Aorta (tissue), 5 donors: ENCODE data around the gene GDPD3. TPM values are rescaled to one million over a fixed set of nuclear protein-coding genes. Genes with fewer than 3 reads are reported as not detected.

Experiments used
- ATAC-seq: fragments of 200-7000 bp; cut with Tn5 transposase; one replicate; pipeline ENCODE4 v1.9.1; 2022; ENCODE audit warnings: moderate library complexity; ENCODE audit not compliant: low FRiP score
- DNase-seq, 2 donors: peaks; one replicate each; pipeline ENCODE4 v3.0.0-alpha.2; 2020
- H3K27ac ChIP-seq, 2 donors: one replicate each; pipeline ENCODE4 v1.5.1; 2013; ENCODE audit warnings: low read length in 2 of 2, mild to moderate bottlenecking in 2 of 2, moderate library complexity in 2 of 2, control low read depth in 1 of 2, inconsistent platforms in 1 of 2, low read depth in 1 of 2
- H3K27me3 ChIP-seq, 2 donors: one replicate each; pipeline ENCODE4 v1.6.1; 2013; ENCODE audit warnings: control low read depth in 1 of 2, low read length in 1 of 2, mild to moderate bottlenecking in 1 of 2, moderate library complexity in 1 of 2; ENCODE audit not compliant: insufficient read depth in 2 of 2, control insufficient read depth in 1 of 2
- H3K36me3 ChIP-seq, 2 donors: one replicate each; pipeline ENCODE4 v1.6.1; 2013; ENCODE audit warnings: control low read depth in 1 of 2, low read length in 1 of 2, mild to moderate bottlenecking in 1 of 2; ENCODE audit not compliant: insufficient read depth in 2 of 2, control insufficient read depth in 1 of 2
- H3K4me1 ChIP-seq, 2 donors: one replicate each; pipeline ENCODE4 v1.6.1; 2013; ENCODE audit warnings: low read length in 2 of 2, control low read depth in 1 of 2, mild to moderate bottlenecking in 1 of 2, moderate library complexity in 1 of 2; ENCODE audit not compliant: insufficient read depth in 2 of 2, control insufficient read depth in 1 of 2
- H3K4me3 ChIP-seq, 2 donors: one replicate each; pipeline ENCODE4 v1.5.1; 2013; ENCODE audit warnings: low read length in 2 of 2, control low read depth in 1 of 2, mild to moderate bottlenecking in 1 of 2
- H3K9me3 ChIP-seq: one replicate; pipeline ENCODE4 v1.6.1; 2013; ENCODE audit warnings: mild to moderate bottlenecking, low read length; ENCODE audit not compliant: control insufficient read depth
- whole genome bisulfite sequencing, 2 donors: extraction: QIAGEN DNeasy Blood & Tissue Kit; methylation state at CpG; one replicate each; pipeline ENCODE4 v1.1.7; 2013; 5-methylcytosine and 5-hydroxymethylcytosine counted together
- intact Hi-C, 2 donors: fragments of 100-400 bp; cut with DNase I; formaldehyde crosslinking; loops; one replicate each; pipeline versions ENCODE4 v1.14.2 to v1.15.0; 2022
- long read RNA-seq, 2 donors: library from polyadenylated mRNA; unstranded; transcript quantifications; one replicate each; pipeline ENCODE4 v2.0.0, GENCODE V29; 2020 to 2021
- polyA plus RNA-seq, 2 donors: library from polyadenylated mRNA; stranded (reverse); fragments of 200-250 nt; gene quantifications; one replicate each; pipeline ENCODE4 v1.2.3, GENCODE V29; 2013
- total RNA-seq, 2 donors: library from RNA; stranded (reverse); fragmentation: NEBNext Ultra II Directional; extraction: Animal tissue kit (Norgen Biotek cat#: 25700); gene quantifications; one replicate each; pipeline ENCODE4 v1.2.1, GENCODE V29; 2021
- donor health status: healthy with polysubstance abuse.
- donor health status: Bipolar disorder and iron deficiency.
- donor health status: DM: no; HTN: no; CAD: no.
- donor health status: DM: no; HTN: no; CAD: no.
- donor health status: DM: yes; HTN: yes; CAD: no.

Gene GDPD3, protein sequence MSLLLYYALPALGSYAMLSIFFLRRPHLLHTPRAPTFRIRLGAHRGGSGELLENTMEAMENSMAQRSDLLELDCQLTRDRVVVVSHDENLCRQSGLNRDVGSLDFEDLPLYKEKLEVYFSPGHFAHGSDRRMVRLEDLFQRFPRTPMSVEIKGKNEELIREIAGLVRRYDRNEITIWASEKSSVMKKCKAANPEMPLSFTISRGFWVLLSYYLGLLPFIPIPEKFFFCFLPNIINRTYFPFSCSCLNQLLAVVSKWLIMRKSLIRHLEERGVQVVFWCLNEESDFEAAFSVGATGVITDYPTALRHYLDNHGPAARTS
- total RNA-seq (10 to 100 TPM in 1 of 2 donors, 1 to 10 TPM in 1; 6.0 to 18.1 TPM), polyA plus RNA-seq (10 to 100 TPM in 1 of 2 donors, 1 to 10 TPM in 1; 2.1 to 22.8 TPM)
- long read RNA-seq, donor 1, partial matches to known transcripts = 20 of 36 reads
- long read RNA-seq, donor 1, other reads (novel, unspliced or antisense) = 14 of 36 reads
- long read RNA-seq, donor 2, partial matches to known transcripts = 1 of 3 reads
- long read RNA-seq, donor 2, other reads (novel, unspliced or antisense) = 2 of 3 reads

- intact Hi-C loops = loop anchor here in 1 of 2 donors (2.0 to 10.0 kb wide), 2 partner anchors 52 to 296 kb away; no protein-coding TSS in a partner anchor
- 68 to 70% methylated on average over 20 of the region's 20 CpGs for WGBS, 2 donors
- Histone ChIP-seq H3K27me3 (no peaks in the 10 kb centered on the region), H3K9me3 (no peaks in the 10 kb centered on the region), H3K36me3 (peaks cover 0 to 4% of the 10 kb centered on the region in 2 donors), H3K4me1 (no peaks in the 10 kb centered on the region), H3K4me3 (no peak within 1 kb of the TSS), H3K27ac (no peak within 1 kb of the TSS)
- ATAC-seq = peak; percentile 48
- DNase-seq = peak in 1 of 2 donors; percentile 77
Observed at GRCh38 chr16:30113031-30113710, at the start of gene GDPD3. Gene GDPD3, minus strand, starts transcription at chr16:30113537. Its CDS starts 59 bp downstream, at chr16:30113478.

- Histone ChIP-seq H3K27ac (no peak overlapping the region), H3K4me1 (no peaks in the 10 kb centered on the region), H3K27me3 (no peaks in the 10 kb centered on the region), H3K9me3 (no peaks in the 10 kb centered on the region), H3K4me3 (no peak overlapping the region), H3K36me3 (no peaks in the 10 kb centered on the region)
- intact Hi-C loops = no loop called here
- DNase-seq = no peak
- 79 to 81% methylated on average over 1 of the region's 1 CpG for WGBS, 2 donors
- ATAC-seq = no peak
Observed at GRCh38 chr16:30157214-30157613, 43.9 kb upstream of the GDPD3 start.

DNA sequence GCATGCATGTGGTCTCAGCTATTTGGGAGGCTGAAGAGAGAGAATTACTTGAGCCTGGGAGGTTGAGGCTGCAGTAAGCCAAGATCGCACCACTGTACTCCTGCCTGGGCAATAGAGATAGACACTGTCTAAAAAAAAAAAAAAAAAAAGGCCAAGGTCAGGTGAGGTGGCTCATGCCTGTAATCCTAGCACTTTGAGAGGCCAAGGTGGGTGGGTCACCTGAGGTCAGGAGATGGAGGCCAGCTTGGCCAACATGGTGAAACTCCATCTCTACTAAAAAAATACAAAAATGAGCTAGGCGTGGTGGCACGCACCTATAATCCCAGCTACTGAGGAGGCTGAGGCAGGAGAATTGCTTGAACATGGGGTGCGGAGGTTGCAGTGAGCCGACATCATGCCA, 41.9 kb upstream of the GDPD3 start:
- no peak for ATAC-seq
- intact Hi-C loops = no loop called here

GRCh38 chr16:30152517-30152916, 39.2 kb upstream of the GDPD3 start:
- Histone ChIP-seq H3K36me3 (no peaks in the 10 kb centered on the region), H3K27me3 (no peaks in the 10 kb centered on the region), H3K4me1 (no peaks in the 10 kb centered on the region), H3K4me3 (no peak overlapping the region), H3K9me3 (peaks cover 2% of the 10 kb centered on the region), H3K27ac (no peak overlapping the region)
- ATAC-seq (no peak), DNase-seq (no peak)
- intact Hi-C loops = no loop called here
- WGBS, 2 donors = 93 to 96% methylated on average over 9 of the region's 9 CpGs

More for the DNA sequence above, 41.9 kb upstream of the GDPD3 start:
- H3K27me3 ChIP-seq = no peaks in the 10 kb centered on the region
- H3K9me3 ChIP-seq = no peaks in the 10 kb centered on the region
- 97% methylated on average over 5 of the region's 5 CpGs for whole genome bisulfite sequencing, 2 donors
- no peaks in the 10 kb centered on the region for H3K4me1 ChIP-seq
- H3K4me3 ChIP-seq = no peak overlapping the region
- no peak for DNase-seq
- no peaks in the 10 kb centered on the region for H3K36me3 ChIP-seq
- no peak overlapping the region for H3K27ac ChIP-seq

DNA sequence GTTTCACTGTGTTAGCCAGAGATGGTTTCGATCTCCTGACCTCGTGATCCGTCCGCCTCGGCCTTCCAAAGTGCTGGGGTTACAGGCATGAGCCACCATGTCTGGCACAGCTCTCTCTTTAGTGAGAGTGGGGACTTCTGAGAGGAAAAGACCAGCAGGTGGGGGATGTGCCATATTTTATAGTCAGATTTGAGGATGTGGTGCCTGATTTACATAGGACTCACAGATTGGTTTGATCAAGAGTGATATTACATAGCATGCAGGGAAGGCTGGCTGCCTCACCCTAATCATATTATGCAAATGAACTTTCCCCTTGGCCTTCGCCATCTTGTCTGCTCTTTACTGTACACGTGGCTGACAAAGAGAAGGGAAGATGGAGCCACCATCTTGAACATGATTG, 37.8 kb upstream of the GDPD3 start:
- Histone ChIP-seq H3K9me3 (peaks cover 2% of the 10 kb centered on the region), H3K36me3 (no peaks in the 10 kb centered on the region), H3K4me1 (no peaks in the 10 kb centered on the region), H3K27ac (no peak overlapping the region), H3K27me3 (no peaks in the 10 kb centered on the region), H3K4me3 (no peak overlapping the region)
- ATAC-seq (no peak), DNase-seq (no peak)
- WGBS, 2 donors = 91% methylated on average over 7 of the region's 7 CpGs
- intact Hi-C loops = no loop called here

DNA sequence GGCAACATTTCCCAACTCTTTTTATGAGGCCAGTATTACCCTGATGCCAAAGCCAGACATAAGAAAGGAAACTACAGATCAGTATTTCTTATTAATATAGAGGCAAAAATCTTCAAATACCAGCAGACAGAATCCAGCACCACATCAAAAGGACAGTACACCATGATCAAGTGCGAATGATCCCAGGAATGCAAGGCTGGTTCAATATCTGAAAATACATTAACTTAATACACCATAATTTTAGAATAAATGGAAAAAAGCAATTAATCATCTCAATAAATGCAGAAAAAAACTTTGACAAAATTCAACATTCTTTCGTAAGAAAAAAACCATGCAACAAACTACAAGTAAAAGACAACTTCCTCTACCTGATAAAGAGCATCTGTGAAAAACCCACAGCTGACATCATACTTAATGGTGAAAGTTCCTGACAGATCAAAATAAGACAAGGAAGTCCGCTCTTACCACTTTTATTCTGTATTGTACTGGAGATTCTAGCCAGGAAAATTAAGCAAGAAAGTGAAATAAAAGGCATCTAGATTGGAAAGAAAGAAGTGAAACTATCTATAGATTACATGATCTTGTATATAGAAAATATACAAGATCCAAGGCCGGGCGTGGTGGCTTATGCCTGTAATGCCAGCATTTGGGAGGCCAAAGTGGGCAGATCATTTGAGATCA, 36.1 kb upstream of the GDPD3 start:
- no peaks in the 10 kb centered on the region for H3K36me3 ChIP-seq
- DNase-seq = no peak
- H3K4me1 ChIP-seq = no peaks in the 10 kb centered on the region
- H3K27me3 ChIP-seq = no peaks in the 10 kb centered on the region
- no peak overlapping the region for H3K4me3 ChIP-seq
- intact Hi-C loops = no loop called here
- no peak for ATAC-seq
- no peak overlapping the region for H3K27ac ChIP-seq
- WGBS, 2 donors = 86 to 92% methylated on average over 5 of the region's 5 CpGs
- peaks cover 2% of the 10 kb centered on the region for H3K9me3 ChIP-seq

GRCh38 chr16:30147843-30148510, 34.6 kb upstream of the GDPD3 start:
- no peaks in the 10 kb centered on the region for H3K4me1 ChIP-seq
- intact Hi-C loops = no loop called here
- no peak overlapping the region for H3K4me3 ChIP-seq
- peaks cover 2% of the 10 kb centered on the region for H3K9me3 ChIP-seq
- no peak overlapping the region for H3K27ac ChIP-seq
- WGBS, 2 donors = 85 to 88% methylated on average over 3 of the region's 3 CpGs
- H3K36me3 ChIP-seq = no peaks in the 10 kb centered on the region
- ATAC-seq (no peak), DNase-seq (no peak)
- H3K27me3 ChIP-seq = no peaks in the 10 kb centered on the region

DNA sequence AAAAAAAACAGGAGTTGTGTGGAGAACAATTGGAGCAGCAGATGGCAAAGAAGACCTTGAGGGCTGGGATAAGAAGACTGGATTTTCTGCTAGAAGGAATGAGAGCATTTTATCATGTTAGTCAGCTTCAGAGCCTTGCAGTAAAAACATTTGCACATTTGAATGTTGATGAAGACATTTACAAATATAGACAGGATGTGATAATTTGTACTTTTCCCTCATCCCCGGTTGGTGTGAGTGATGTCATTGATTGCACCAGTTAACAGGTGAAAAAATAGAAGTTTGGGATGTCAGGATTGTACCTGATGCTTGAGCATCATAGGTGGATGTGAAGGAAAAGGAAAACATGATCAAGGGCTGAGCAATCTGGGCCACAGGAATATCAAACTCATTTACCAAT, 32.3 kb upstream of the GDPD3 start:
- intact Hi-C loops = no loop called here
- Histone ChIP-seq H3K9me3 (peaks cover 2% of the 10 kb centered on the region), H3K27me3 (no peaks in the 10 kb centered on the region), H3K36me3 (no peaks in the 10 kb centered on the region), H3K27ac (no peak overlapping the region), H3K4me3 (no peak overlapping the region), H3K4me1 (no peaks in the 10 kb centered on the region)
- ATAC-seq (no peak), DNase-seq (no peak)
- WGBS, 2 donors = 49 to 53% methylated on average over 1 of the region's 1 CpG
